HepG2 (cell line): ENCODE measurements around the gene IQGAP2. TPM values are rescaled to one million over a fixed set of nuclear protein-coding genes. Genes with fewer than 3 reads are reported as not detected.

Experiments
- ATAC-seq: fragments of 200-7000 bp; cut with Tn5 transposase; 3 replicates; pipeline ENCODE4 v1.9.1; 2020; ENCODE audit warnings: mild to moderate bottlenecking, moderate library complexity
- Bru-seq: library from RNA; stranded (reverse); fragments of 400-500 nt; gene quantifications from one replicate; lab custom pipeline; 2021; lab: Mats Ljungman, UMichigan
- BruChase-seq, 2 experiments: library from RNA; stranded (reverse); fragments of 400-500 nt; gene quantifications; one replicate each; lab custom pipeline; 2021; lab: Mats Ljungman, UMichigan
- BruUV-seq: library from RNA; stranded (reverse); fragments of 400-500 nt; replicated peaks from 2 replicates; lab custom pipeline; 2021; lab: Mats Ljungman, UMichigan
- CTCF ChIA-PET: fragments of 300-600 bp; formaldehyde crosslinking; extraction: SDS; loops from one replicate; lab custom pipeline; 2021; ENCODE audit warnings: low total read pairs, inconsistent platforms, low intra/inter-chr PET ratio; lab: Yijun Ruan, JAX
- POLR2A ChIA-PET: fragments of 350-600 bp; sonication (Branson Sonifier 250); formaldehyde crosslinking; loops from one replicate; lab custom pipeline; 2020; ENCODE audit warnings: antibody characterized with exemption, inconsistent platforms; lab: Yijun Ruan, JAX
- DNase-seq: peaks from one replicate; pipeline ENCODE4 v3.0.0-alpha.2; 2015; ENCODE audit warnings: low spot score
- FAIRE-seq: peaks from 3 replicates; lab custom pipeline; 2011; peaks lifted over from hg19 to GRCh38; lab: Jason Lieb, UNC
- H2AFZ ChIP-seq: one replicate; pipeline ENCODE4 v1.6.1; 2011; ENCODE audit warnings: low read length, inconsistent platforms
- H3K27ac ChIP-seq: fragments of 300-600 bp; 3 replicates; pipeline ENCODE4 v1.8.0; 2011; ENCODE audit warnings: mixed run types, mild to moderate bottlenecking, mixed read lengths, low read length, inconsistent platforms; ENCODE audit not compliant: insufficient read depth; ENCODE audit errors: extremely low read length
- H3K27me3 ChIP-seq, 2 experiments: fragments of 200-600 bp in 1 of 2; 2 replicates in 1 of 2; 3 replicates in 1 of 2; pipeline versions ENCODE4 v1.6.0 to v1.8.0; 2011; ENCODE audit warnings: low read length in 2 of 2, mild to moderate bottlenecking in 2 of 2, moderate library complexity in 2 of 2, inconsistent platforms in 1 of 2; ENCODE audit not compliant: insufficient read depth in 2 of 2, control insufficient read depth in 1 of 2
- H3K36me3 ChIP-seq, 2 experiments: fragments of 200-600 bp in 1 of 2; replicated peaks in 1 of 2; 2 replicates in 1 of 2; 3 replicates in 1 of 2; pipeline versions ENCODE4 v1.5.1 to v1.8.0; 2011; ENCODE audit warnings: low read length in 2 of 2, inconsistent platforms in 1 of 2; ENCODE audit not compliant: insufficient read depth in 2 of 2, control insufficient read depth in 1 of 2
- H3K4me1 ChIP-seq: 2 replicates; pipeline ENCODE4 v1.5.1; 2012; ENCODE audit warnings: low read length, inconsistent platforms; ENCODE audit not compliant: insufficient read depth
- H3K4me2 ChIP-seq: 2 replicates; pipeline ENCODE4 v1.6.0; 2011; ENCODE audit warnings: low read depth, low read length, inconsistent platforms
- H3K4me3 ChIP-seq, 3 experiments: fragments of 200-600 bp in 1 of 3; sonication (generic), shearing (Covaris generic) in 1 of 3; replicated peaks in 1 of 3; 2 replicates each; pipeline ENCODE4 v1.5.1; 2011 to 2016; ENCODE audit warnings: low read length in 3 of 3, inconsistent platforms in 2 of 3, low read depth in 2 of 3, mild to moderate bottlenecking in 2 of 3, control low read depth in 1 of 3, mixed read lengths in 1 of 3; ENCODE audit not compliant: insufficient read depth in 1 of 3
- H3K79me2 ChIP-seq: one replicate; pipeline ENCODE4 v1.6.1; 2011; ENCODE audit warnings: low read length, inconsistent platforms; ENCODE audit not compliant: insufficient read depth
- H3K9ac ChIP-seq: 2 replicates; pipeline ENCODE4 v1.6.0; 2011; ENCODE audit warnings: mild to moderate bottlenecking, low read depth, low read length, inconsistent platforms; ENCODE audit not compliant: insufficient read depth
- H3K9me3 ChIP-seq: 2 replicates; pipeline ENCODE4 v1.5.1; 2012; ENCODE audit warnings: mild to moderate bottlenecking, low read length
- H4K20me1 ChIP-seq: 2 replicates; pipeline ENCODE4 v1.6.0; 2011; ENCODE audit warnings: inconsistent platforms, mild to moderate bottlenecking, low read length, moderate library complexity; ENCODE audit not compliant: insufficient read depth
- AHR ChIP-seq: IDR thresholded peaks from 2 replicates; pipeline ENCODE4 v1.6.1; 2018; ENCODE audit warnings: missing genetic modification reagents, missing compliant biosample characterization
- ASH2L ChIP-seq: fragments of 300-600, 200-600 bp; sonication (generic); IDR thresholded peaks from 2 replicates; pipeline ENCODE4 v1.7.0; 2017; ENCODE audit warnings: low read depth, mild to moderate bottlenecking, moderate library complexity, mixed read lengths, low read length; ENCODE audit not compliant: insufficient read length
- CBX5 ChIP-seq: sonication (generic); formaldehyde crosslinking; IDR thresholded peaks from 2 replicates; pipeline ENCODE4 v1.4.0; 2020; ENCODE audit warnings: missing genetic modification reagents, borderline replicate concordance
- HOXA3 ChIP-seq: sonication (generic); formaldehyde crosslinking; IDR thresholded peaks from 2 replicates; pipeline ENCODE4 v1.5.0; 2020; ENCODE audit warnings: missing genetic modification reagents
- IRX3 ChIP-seq: sonication (generic); formaldehyde crosslinking; IDR thresholded peaks from 2 replicates; pipeline ENCODE4 v1.8.1; 2023; ENCODE audit warnings: mild to moderate bottlenecking, low read depth, missing genetic modification reagents, borderline replicate concordance
- MBNL3 ChIP-seq: fragments of 250-450 bp; sonication (Bioruptor Pico); conservative IDR thresholded peaks from 2 replicates; pipeline ENCODE4 v1.8.0; 2022; ENCODE audit warnings: mild to moderate bottlenecking, inconsistent platforms
- RCOR2 ChIP-seq: IDR thresholded peaks from 2 replicates; pipeline ENCODE4 v1.6.1; 2016; ENCODE audit warnings: missing biosample characterization, missing genetic modification reagents
- SKI ChIP-seq: fragments of 450-650 bp; IDR thresholded peaks from one replicate; pipeline ENCODE4 v1.6.1; 2018; ENCODE audit warnings: mild to moderate bottlenecking; ENCODE audit not compliant: partially characterized antibody
- SOX6 ChIP-seq, 2 experiments: fragments of 450-650 bp in 1 of 2; sonication (generic) in 1 of 2; formaldehyde crosslinking in 1 of 2; IDR thresholded peaks; 2 replicates each; pipeline versions ENCODE4 v1.4.0 to v1.6.1; 2017 to 2020; ENCODE audit warnings: antibody characterized with exemption in 1 of 2, mild to moderate bottlenecking in 1 of 2, missing genetic modification reagents in 1 of 2
- ZBTB42 ChIP-seq: sonication (generic); formaldehyde crosslinking; IDR thresholded peaks from 2 replicates; pipeline ENCODE4 v1.5.0; 2020; ENCODE audit warnings: mild to moderate bottlenecking, missing genetic modification reagents
- ZBTB44 ChIP-seq: sonication (generic); formaldehyde crosslinking; IDR thresholded peaks from 2 replicates; pipeline ENCODE4 v1.4.0; 2020; ENCODE audit warnings: missing genetic modification reagents
- ZNF230 ChIP-seq: sonication (generic); formaldehyde crosslinking; IDR thresholded peaks from 2 replicates; pipeline ENCODE4 v1.4.0; 2020; ENCODE audit warnings: mild to moderate bottlenecking, missing genetic modification reagents
- ZNF264 ChIP-seq: sonication (generic); formaldehyde crosslinking; IDR thresholded peaks from 2 replicates; pipeline ENCODE4 v1.4.0; 2020; ENCODE audit warnings: missing genetic modification reagents
- ZNF580 ChIP-seq: IDR thresholded peaks from 2 replicates; pipeline ENCODE4 v1.6.1; 2016; ENCODE audit warnings: low read depth, borderline replicate concordance
- ZNF598 ChIP-seq: sonication (generic); formaldehyde crosslinking; IDR thresholded peaks from 2 replicates; pipeline ENCODE4 v1.5.1; 2020; ENCODE audit warnings: mild to moderate bottlenecking, missing genetic modification reagents, borderline replicate concordance
- WGBS: methylation state at CpG from one replicate; pipeline ENCODE4 v1.1.6; 2017; ENCODE audit warnings: low lambda C conversion rate; 5-methylcytosine and 5-hydroxymethylcytosine counted together
- in situ Hi-C: cut with HindIII; loops from 2 replicates; pipeline ENCODE4 v1.10.0; 2017; ENCODE audit warnings: low pct_unique_long_range_greater_than_20kb; ENCODE audit not compliant: extremely low pct_ligation_motif_present
- intact Hi-C: fragments of 100-400 bp; cut with micrococcal nuclease; formaldehyde crosslinking; loops from one replicate; pipeline ENCODE4 v1.10.0; 2022; ENCODE audit not compliant: unreplicated experiment
- long read RNA-seq, 2 experiments: library from RNA in 1 of 2; library from polyadenylated mRNA in 1 of 2; stranded (forward) in 1 of 2; unstranded in 1 of 2; transcript quantifications; one replicate each; pipeline ENCODE4 v2.0.0, GENCODE V29; 2019 to 2022
- polyA minus RNA-seq, 3 experiments: library from RNA; depleted of rRNA, polyadenylated mRNA; stranded (reverse); fragments of >200 nt; gene quantifications; 2 replicates each; pipeline ENCODE4 v1.2.3, GENCODE V29; 2011; ENCODE audit warnings: low replicate concordance in 1 of 3
- polyA plus RNA-seq, 8 experiments: library from polyadenylated mRNA; depleted of rRNA in 3 of 8; stranded (reverse) in 7 of 8; unstranded in 1 of 8; fragments of >200 nt; fragmentation: Illumina TruSeq in 4 of 8; extraction: Trizol in 4 of 8; gene quantifications; 2 replicates each; pipeline versions ENCODE4 v1.2.1 to v1.2.3, GENCODE V29; 2011 to 2016; ENCODE audit warnings: low read depth in 4 of 8, missing spikeins in 1 of 8, mixed read lengths in 1 of 8; ENCODE audit not compliant: insufficient read depth in 1 of 8
- total RNA-seq, 5 experiments: library from RNA; depleted of rRNA; stranded (reverse); fragments of >200 nt; fragmentation: Illumina TruSeq; extraction: Trizol; gene quantifications; 2 replicates each; pipeline ENCODE4 v1.2.3, GENCODE V29; 2016; ENCODE audit warnings: low read depth in 1 of 5

Gene IQGAP2
- total RNA-seq (2016; rRNA removed; fragmentation: Illumina TruSeq; extraction: Trizol) (83.3 and 143 TPM in 2 replicates), polyA plus RNA-seq (2011; rRNA removed) (29.7 and 35.2 TPM in 2 replicates), polyA minus RNA-seq (2011; rRNA and poly(A)+ RNA removed; ENCODE audit: low replicate concordance) (0.21 and 25.1 TPM in 2 replicates), Bru-seq, nascent RNA (percentile 85 among the genes with signal in this experiment), BruChase-seq, experiment 1, labeled RNA remaining after a 6-hour chase (percentile 74 among the genes with signal in this experiment), BruChase-seq, experiment 2, labeled RNA remaining after a 2-hour chase (percentile 75 among the genes with signal in this experiment)
- total RNA-seq (2016; cell fraction: cytosol; rRNA removed; fragmentation: Illumina TruSeq; extraction: Trizol; ENCODE audit: low read depth): 6.8 and 9.5 TPM in 2 replicates
- total RNA-seq (2016; cell fraction: insoluble cytoplasmic fraction; rRNA removed; fragmentation: Illumina TruSeq; extraction: Trizol): 75.6 and 141 TPM in 2 replicates
- 20.0 and 24.2 TPM in 2 replicates for total RNA-seq (2016; cell fraction: membrane; rRNA removed; fragmentation: Illumina TruSeq; extraction: Trizol)
- 81.7 and 84.7 TPM in 2 replicates for total RNA-seq (2016; cell fraction: nucleus; rRNA removed; fragmentation: Illumina TruSeq; extraction: Trizol)
- polyA plus RNA-seq (2011; cell fraction: cytosol; rRNA removed): 21.8 and 27.0 TPM in 2 replicates
- 16.5 and 22.9 TPM in 2 replicates for polyA plus RNA-seq (2011; cell fraction: nucleus; rRNA removed)
- polyA plus RNA-seq (2012): 43.2 and 55.6 TPM in 2 replicates
- 2.5 and 3.4 TPM in 2 replicates for polyA plus RNA-seq (2016; cell fraction: cytosol; fragmentation: Illumina TruSeq; extraction: Trizol; ENCODE audit: low read depth)
- 131 and 137 TPM in 2 replicates for polyA plus RNA-seq (2016; cell fraction: insoluble cytoplasmic fraction; fragmentation: Illumina TruSeq; extraction: Trizol; ENCODE audit: low read depth)
- 10.6 and 10.9 TPM in 2 replicates for polyA plus RNA-seq (2016; cell fraction: membrane; fragmentation: Illumina TruSeq; extraction: Trizol; ENCODE audit: low read depth)
- polyA plus RNA-seq (2016; cell fraction: nucleus; fragmentation: Illumina TruSeq; extraction: Trizol; ENCODE audit: insufficient read depth, low read depth): 77.5 and 91.9 TPM in 2 replicates
- 51.9 and 82.7 TPM in 2 replicates for polyA minus RNA-seq (2011; cell fraction: cytosol; rRNA and poly(A)+ RNA removed)
- polyA minus RNA-seq (2011; cell fraction: nucleus; rRNA and poly(A)+ RNA removed): 85.0 and 104 TPM in 2 replicates
- long read RNA-seq, experiment 1, partial matches to known transcripts: 19 of 24 reads
- long read RNA-seq, experiment 1, other reads (novel, unspliced or antisense): 5 of 24 reads
- long read RNA-seq, experiment 2, full-length matches to known transcripts: 5 of 53 reads
- long read RNA-seq, experiment 2, partial matches to known transcripts: 13 of 53 reads
- long read RNA-seq, experiment 2, other reads (novel, unspliced or antisense): 35 of 53 reads

- H3K4me1 ChIP-seq: peaks cover 61% of the 10 kb centered on the region
- CTCF ChIA-PET: interaction anchor here (1.3 to 2.9 kb wide), 4 partner anchors 65 to 181 kb away, joined by 3 to 21 read pairs (median 7); no protein-coding TSS in a partner anchor
- under 1% methylated on average over 40 of the region's 92 CpGs for WGBS
- in situ Hi-C loops: loop anchor here (5.0 kb wide), 2 partner anchors 54 to 139 kb away; no protein-coding TSS in a partner anchor
- peak within 1 kb of the TSS; percentile 64 to 90 (median 77) for H3K4me3 ChIP-seq
- FAIRE-seq: no peak
- POLR2A ChIA-PET: interaction anchor here (0.7 to 2.8 kb wide), 8 partner anchors 11 to 144 kb away, joined by 3 to 11 read pairs (median 4); no protein-coding TSS in a partner anchor
- peak within 1 kb of the TSS; percentile 97 for H3K27ac ChIP-seq
- no peaks in the 10 kb centered on the region for H4K20me1 ChIP-seq
- peak; percentile 50 for DNase-seq
- intact Hi-C loops: loop anchor here (1.0 to 5.0 kb wide), 4 partner anchors 34 to 179 kb away; no protein-coding TSS in a partner anchor
- peak within 1 kb of the TSS; percentile 90 for H3K4me2 ChIP-seq
- H2AFZ ChIP-seq: no peak within 1 kb of the TSS
- peak within 1 kb of the TSS; percentile 92 for H3K9ac ChIP-seq
- no peaks in the 10 kb centered on the region for H3K9me3 ChIP-seq
- no peaks in the 10 kb centered on the region for H3K27me3 ChIP-seq
- ATAC-seq: peak; percentile 71
- no peaks in the 10 kb centered on the region for H3K36me3 ChIP-seq
- H3K79me2 ChIP-seq: peaks cover 41% of the 10 kb centered on the region
- TSS peak; percentile 46 for BruUV-seq
- TF ChIP-seq CBX5 (CRISPR knock-in tag) (peak; percentile 81; the same call in 1 of the 2 replicates), AHR (no peak), ASH2L (peak; percentile 61), ZBTB44 (CRISPR knock-in tag) (0 out of 2 replicates have a peak, but pooled peaks have one; percentile 56), MBNL3 (CRISPR knock-in tag) (no peak), RCOR2 (peak; percentile 49; the same call in 1 of the 2 replicates), IRX3 (CRISPR knock-in tag) (peak; percentile 27; the same call in 1 of the 2 replicates), SKI (peak; percentile 48), ZNF264 (CRISPR knock-in tag) (0 out of 2 replicates have a peak, but pooled peaks have one; percentile 43), ZNF580 (peak; percentile 63; the same call in 1 of the 2 replicates), ZNF230 (CRISPR knock-in tag) (no peak), HOXA3 (CRISPR knock-in tag) (peak; percentile 65), ZNF598 (CRISPR knock-in tag) (no peak), ZBTB42 (CRISPR knock-in tag) (peak; percentile 64; the same call in 1 of the 2 replicates), SOX6 (IDR thresholded peaks at IDR 0.05) (no peak), SOX6 (CRISPR knock-in tag; IDR thresholded peaks at IDR 0.05) (peak; percentile 67)
Observed at GRCh38 chr5:76402886-76403765, at the start of gene IQGAP2. IQGAP2 (plus strand) TSS chr5:76403285; CDS start chr5:76403546, 261 bp downstream.
